Measurements from ENCODE around the gene CSMD2.

The CSMD2 gene

GRCh38 chr1:33743221-33743998 lies 421.6 kb downstream of the CSMD2 start:
- DNase-seq (ENCODE audit: low spot score): no peak

GRCh38 chr1:33742663-33743062 lies 422.4 kb downstream of the CSMD2 start:
- DNase-seq (ENCODE audit: low spot score): no peak

- DNase-seq (ENCODE audit: low spot score): no peak
Observed at GRCh38 chr1:33741749-33742148, 423.3 kb downstream of the CSMD2 start.

- DNase-seq (ENCODE audit: low spot score): no peak
Observed at GRCh38 chr1:33740040-33740744, 424.8 kb downstream of the CSMD2 start.

- no peak for DNase-seq (ENCODE audit: low spot score)
Observed at GRCh38 chr1:33738976-33739375, 426.1 kb downstream of the CSMD2 start.

GRCh38 chr1:33738536-33738935 lies 426.5 kb downstream of the CSMD2 start:
- DNase-seq (ENCODE audit: low spot score): no peak

- DNase-seq (ENCODE audit: low spot score): no peak
Observed at GRCh38 chr1:33736496-33736895, 428.5 kb downstream of the CSMD2 start.

GRCh38 chr1:33735624-33736023 lies 429.4 kb downstream of the CSMD2 start:
- peak; percentile 47 for DNase-seq (ENCODE audit: low spot score)

GRCh38 chr1:33727310-33727709 lies 437.7 kb downstream of the CSMD2 start:
- DNase-seq (ENCODE audit: low spot score): no peak

GRCh38 chr1:33726274-33726804 lies 438.7 kb downstream of the CSMD2 start:
- no peak for DNase-seq (ENCODE audit: low spot score)

- DNase-seq (ENCODE audit: low spot score): no peak
Observed at GRCh38 chr1:33725556-33726160, 439.4 kb downstream of the CSMD2 start.

- no peak for DNase-seq (ENCODE audit: low spot score)
Observed at GRCh38 chr1:33725037-33725436, 440.0 kb downstream of the CSMD2 start.

- DNase-seq (ENCODE audit: low spot score): no peak
Observed at GRCh38 chr1:33724348-33724747, 440.7 kb downstream of the CSMD2 start.

- no peak for DNase-seq (ENCODE audit: low spot score)
Observed at GRCh38 chr1:33723251-33723650, 441.8 kb downstream of the CSMD2 start.

- no peak for DNase-seq (ENCODE audit: low spot score)
Observed at GRCh38 chr1:33721301-33721815, 443.7 kb downstream of the CSMD2 start.

- DNase-seq (ENCODE audit: low spot score): peak; percentile 9
Observed at GRCh38 chr1:33719771-33720670, 445.0 kb downstream of the CSMD2 start.

GRCh38 chr1:33719326-33719725 lies 445.7 kb downstream of the CSMD2 start:
- no peak for DNase-seq (ENCODE audit: low spot score)

- no peak for DNase-seq (ENCODE audit: low spot score)
Observed at GRCh38 chr1:33718186-33718585, 446.8 kb downstream of the CSMD2 start.

- DNase-seq (ENCODE audit: low spot score): no peak
Observed at GRCh38 chr1:33716976-33717688, 447.9 kb downstream of the CSMD2 start.

- no peak for DNase-seq (ENCODE audit: low spot score)
Observed at GRCh38 chr1:33715195-33715811, 449.7 kb downstream of the CSMD2 start.
